Thymus (tissue), 11 donors: ENCODE data around the gene FAM219A. TPM values are rescaled to one million over a fixed set of nuclear protein-coding genes. Genes with fewer than 3 reads are reported as not detected.
A peak's percentile ranks its signal among the peaks of the same experiment; 100 is the strongest.
"Not testable (repeated sequence)": the region's sequence is repeated elsewhere in the genome, so short reads cannot be mapped to it uniquely, and the experiment has no call there.

Experiments
- DNase-seq, 9 donors: peaks; one replicate each; pipeline ENCODE4 v3.0.0-alpha.2; 2013; ENCODE audit warnings: low spot score in 9 of 9, low read depth in 6 of 9, missing footprints in 1 of 9
- H3K27ac ChIP-seq, 2 donors: one replicate each; pipeline ENCODE4 v1.5.1; 2013; ENCODE audit warnings: control low read depth in 1 of 2, low read depth in 1 of 2, low read length in 1 of 2, mild to moderate bottlenecking in 1 of 2, moderate library complexity in 1 of 2
- H3K27me3 ChIP-seq, 2 donors: one replicate each; pipeline ENCODE4 v1.5.1; 2013; ENCODE audit warnings: low read length in 1 of 2; ENCODE audit not compliant: control insufficient read depth in 2 of 2, insufficient read depth in 1 of 2
- H3K36me3 ChIP-seq, 2 donors: one replicate each; pipeline ENCODE4 v1.5.1; 2013; ENCODE audit warnings: low read length in 1 of 2, mild to moderate bottlenecking in 1 of 2, moderate library complexity in 1 of 2; ENCODE audit not compliant: control insufficient read depth in 2 of 2, insufficient read depth in 2 of 2
- H3K4me1 ChIP-seq, 2 donors: one replicate each; pipeline ENCODE4 v1.5.1; 2013; ENCODE audit warnings: low read length in 2 of 2; ENCODE audit not compliant: control insufficient read depth in 2 of 2, insufficient read depth in 2 of 2
- H3K4me3 ChIP-seq, 2 donors: one replicate each; pipeline ENCODE4 v1.5.1; 2013; ENCODE audit warnings: low read length in 2 of 2, control low read depth in 1 of 2, mild to moderate bottlenecking in 1 of 2
- H3K9me3 ChIP-seq, 2 donors: one replicate each; pipeline ENCODE4 v1.5.1; 2013; ENCODE audit warnings: low read length in 1 of 2, mild to moderate bottlenecking in 1 of 2; ENCODE audit not compliant: control insufficient read depth in 2 of 2, insufficient read depth in 1 of 2
- WGBS: extraction: QIAGEN DNeasy Blood & Tissue Kit; methylation state at CpG from one replicate; pipeline ENCODE4 v1.1.7; 2013; 5-methylcytosine and 5-hydroxymethylcytosine counted together
- polyA plus RNA-seq: library from polyadenylated mRNA; stranded (reverse); fragments of 200-250 nt; gene quantifications from one replicate; pipeline ENCODE4 v1.2.3, GENCODE V29; 2013
- total RNA-seq: library from RNA; stranded (reverse); fragments of 120-200 nt; gene quantifications from one replicate; pipeline ENCODE4 v1.2.4, GENCODE V29; 2013
- donor health status: healthy.

Gene FAM219A
- total and polyA plus RNA-seq, 2 donors, result 3.1 to 9.7 TPM

DNA sequence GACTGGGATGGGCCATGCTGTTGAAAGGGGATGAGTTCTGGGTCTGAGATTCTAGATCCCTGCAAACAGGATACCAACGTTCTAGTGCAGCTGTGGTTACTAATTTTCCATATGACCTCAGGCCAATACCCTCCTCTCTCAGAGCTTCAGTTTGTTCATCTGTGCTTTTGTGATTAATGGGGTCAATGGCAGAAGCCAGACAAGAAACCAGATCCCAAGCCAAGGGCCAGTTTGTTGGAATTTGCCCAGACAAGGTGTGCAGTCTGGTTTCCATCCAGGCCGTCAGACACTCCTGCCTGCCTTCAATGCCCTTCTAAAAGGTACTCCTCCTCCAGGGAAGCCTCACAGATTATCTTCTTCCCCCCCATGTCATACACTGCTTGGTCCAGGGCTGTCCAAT, 93.1 kb downstream of the FAM219A start:
- H3K9me3 ChIP-seq, result no peaks in the 10 kb centered on the region
- DNase-seq, result no peak
- no peaks in the 10 kb centered on the region for H3K36me3 ChIP-seq
- 87% methylated on average over 2 of the region's 2 CpGs for WGBS
- no peak overlapping the region for H3K4me3 ChIP-seq
- H3K27me3 ChIP-seq, result peaks cover 0 to 9% of the 10 kb centered on the region in 2 donors
- H3K4me1 ChIP-seq, result peaks cover 0 to 20% of the 10 kb centered on the region in 2 donors
- no peak overlapping the region for H3K27ac ChIP-seq

DNA sequence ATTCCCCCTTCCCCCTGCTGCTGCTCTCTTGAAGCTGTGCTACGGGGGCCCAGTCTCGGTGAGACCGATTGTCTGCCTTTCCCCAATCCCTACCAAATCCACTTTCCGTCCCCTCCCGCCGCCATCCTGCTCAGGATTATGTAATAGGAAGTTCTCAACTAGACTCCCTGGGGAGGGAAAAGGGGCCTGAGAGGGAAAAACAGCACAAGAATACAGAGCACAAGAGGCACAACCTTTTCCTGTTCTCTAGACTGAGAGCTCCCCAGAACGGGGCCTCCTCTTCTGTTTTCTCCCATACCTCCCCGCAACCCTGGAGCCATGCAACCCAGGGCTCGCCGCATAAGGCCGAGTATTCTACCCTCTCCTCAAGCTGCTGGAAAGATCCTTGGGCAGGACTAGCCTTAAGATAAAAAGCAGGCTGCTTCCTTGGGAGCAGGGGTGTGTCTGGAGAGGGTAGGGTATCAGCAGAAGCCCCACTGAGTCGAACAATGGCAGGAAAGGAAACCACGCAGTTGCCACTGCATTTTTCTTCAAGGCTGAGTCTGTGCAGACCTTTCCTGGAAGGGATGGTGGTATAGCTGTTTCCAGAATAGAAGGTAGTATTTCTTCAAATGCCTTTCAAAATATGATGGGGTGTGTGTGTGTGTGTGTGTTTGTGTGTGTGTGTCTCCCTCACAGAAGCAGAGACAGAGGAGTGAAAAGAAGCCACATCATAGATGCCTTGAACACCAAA, 94.6 kb downstream of the FAM219A start:
- H3K27me3 ChIP-seq, result no peaks in the 10 kb centered on the region
- H3K4me3 ChIP-seq, result no peak overlapping the region
- peak overlapping the region in 1 of 2 donors; percentile 50 for H3K27ac ChIP-seq
- peaks cover 0 to 20% of the 10 kb centered on the region in 2 donors for H3K4me1 ChIP-seq
- no peaks in the 10 kb centered on the region for H3K9me3 ChIP-seq
- WGBS, result 67% methylated on average over 13 of the region's 13 CpGs
- no peaks in the 10 kb centered on the region for H3K36me3 ChIP-seq
- DNase-seq, result peak in 2 of 9 donors; percentile 21 to 53

DNA sequence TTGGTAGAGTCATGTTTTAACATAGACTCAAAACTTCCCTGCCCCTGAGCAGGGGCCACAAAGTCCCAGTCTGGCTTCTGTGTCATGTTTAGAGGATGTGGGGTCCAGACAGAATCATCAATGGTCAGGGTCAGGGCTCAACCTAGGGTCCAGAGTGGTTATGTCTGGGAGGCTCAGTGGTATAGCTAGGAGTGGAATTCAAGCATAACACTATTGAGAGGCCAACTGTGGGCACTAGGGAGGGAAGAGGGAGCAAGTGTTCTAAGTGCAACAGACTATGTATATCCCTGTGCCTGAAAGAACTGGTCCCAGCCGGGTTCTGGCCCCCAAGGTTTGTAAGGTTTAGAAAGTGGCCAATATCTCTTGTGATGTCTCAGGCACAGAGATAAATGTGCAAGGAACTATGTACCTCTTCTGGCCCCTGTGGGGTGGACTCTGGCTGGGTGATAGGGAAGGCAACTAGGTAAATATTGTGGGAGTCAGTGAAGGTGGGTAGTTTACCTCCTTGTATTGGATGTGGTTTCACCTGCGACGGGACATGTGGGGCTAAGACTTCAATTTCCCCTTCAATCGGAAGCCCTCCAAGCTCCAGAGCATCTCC, 95.7 kb downstream of the FAM219A start:
- H3K4me1 ChIP-seq, result peaks cover 0 to 20% of the 10 kb centered on the region in 2 donors

DNA sequence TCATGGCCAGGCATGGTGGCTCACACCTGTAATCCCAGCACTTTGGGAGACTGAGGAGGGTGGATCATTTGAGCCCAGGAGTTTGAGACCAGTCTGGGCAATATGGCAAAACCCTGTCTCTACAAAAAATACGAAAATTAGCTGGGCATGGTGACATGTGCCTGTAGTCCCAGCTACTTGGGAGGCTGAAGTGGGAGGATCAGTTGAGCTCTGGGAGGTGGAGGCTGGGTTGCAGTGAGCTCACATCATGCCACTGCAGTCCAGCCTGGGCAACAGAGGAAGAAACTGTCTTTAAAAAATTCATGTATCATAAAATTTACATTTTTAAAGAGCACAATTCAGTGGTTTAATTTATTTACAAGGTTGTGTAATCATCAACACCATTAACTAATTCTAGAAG, 105.4 kb downstream of the FAM219A start:
- H3K4me3 ChIP-seq, H3K36me3 ChIP-seq, H3K9me3 ChIP-seq, H3K27me3 ChIP-seq, DNase-seq, H3K27ac ChIP-seq, H3K4me1 ChIP-seq: not testable (repeated sequence)
- WGBS, result 97% methylated on average over 1 of the region's 1 CpG

More for the DNA sequence above, 95.7 kb downstream of the FAM219A start:
- no peaks in the 10 kb centered on the region for H3K27me3 ChIP-seq
- H3K4me3 ChIP-seq, result no peak overlapping the region
- H3K36me3 ChIP-seq, result no peaks in the 10 kb centered on the region
- H3K9me3 ChIP-seq, result no peaks in the 10 kb centered on the region
- no peak overlapping the region for H3K27ac ChIP-seq
- DNase-seq, result no peak
- WGBS, result 98% methylated on average over 4 of the region's 4 CpGs

DNA sequence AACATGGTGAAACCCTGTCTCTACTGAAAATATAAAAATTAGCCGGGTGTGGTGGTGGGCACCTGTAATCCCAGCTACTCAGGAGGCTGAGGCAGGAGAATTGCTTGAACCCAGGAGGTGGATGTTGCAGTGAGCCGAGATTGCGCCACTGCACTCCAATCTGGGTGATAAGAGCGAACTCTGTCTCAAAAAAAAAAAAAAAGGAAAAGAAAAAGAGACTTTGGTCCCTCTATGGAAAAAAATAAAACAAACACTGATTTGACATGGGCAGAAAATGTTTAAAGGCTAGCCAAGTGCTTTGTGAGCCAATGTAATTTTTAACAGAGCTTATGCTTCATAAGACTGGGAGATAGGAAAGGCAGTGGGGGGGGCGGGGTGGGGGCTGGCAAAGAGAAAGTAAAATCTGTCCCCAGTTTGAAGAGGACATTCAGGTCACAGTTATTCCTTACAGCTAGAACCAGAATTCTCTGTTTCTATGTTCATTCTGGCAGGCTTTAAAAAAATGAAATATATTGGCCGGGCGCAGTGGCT, 106.2 kb downstream of the FAM219A start:
- not testable (repeated sequence) for DNase-seq, H3K9me3 ChIP-seq, H3K4me1 ChIP-seq, H3K27me3 ChIP-seq, H3K27ac ChIP-seq, H3K36me3 ChIP-seq, H3K4me3 ChIP-seq
- WGBS, result 98% methylated on average over 7 of the region's 7 CpGs

DNA sequence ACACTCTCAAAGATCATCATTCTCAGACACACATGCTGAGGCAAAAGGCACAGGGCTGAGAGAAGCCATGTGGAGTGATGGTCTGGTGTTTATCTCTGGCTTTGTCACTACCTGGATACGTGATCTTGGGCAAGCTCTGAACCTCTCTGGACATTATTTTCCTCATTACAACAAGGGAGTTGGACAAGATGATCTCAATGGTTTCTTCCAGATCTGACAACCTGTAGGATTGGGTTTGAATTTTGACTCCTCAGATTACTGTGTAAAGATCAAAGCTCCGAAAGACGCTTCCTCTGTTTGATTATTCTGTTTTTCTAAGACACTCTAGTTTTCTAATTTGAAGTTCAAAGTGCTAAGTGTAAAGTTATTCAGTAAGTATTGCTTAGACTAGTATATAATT, 109.0 kb downstream of the FAM219A start:
- 98% methylated on average over 3 of the region's 3 CpGs for WGBS
- H3K36me3 ChIP-seq, result peaks cover 8 to 10% of the 10 kb centered on the region in 2 donors
- H3K27ac ChIP-seq, result no peak overlapping the region
- no peaks in the 10 kb centered on the region for H3K4me1 ChIP-seq
- no peaks in the 10 kb centered on the region for H3K27me3 ChIP-seq
- no peaks in the 10 kb centered on the region for H3K9me3 ChIP-seq
- DNase-seq, result no peak
- H3K4me3 ChIP-seq, result no peak overlapping the region

Other genes starting within 250 kb of the FAM219A start
- 4.5 TPM for gene KIF24, start 129.3 kb downstream of the FAM219A start, total RNA-seq
- 0.57 TPM for gene KIF24, start 129.3 kb downstream of the FAM219A start, polyA plus RNA-seq
- 20.3 TPM for gene NUDT2, start 129.0 kb downstream of the FAM219A start, total RNA-seq
- 33.9 TPM for gene NUDT2, start 129.0 kb downstream of the FAM219A start, polyA plus RNA-seq
- gene MYORG, start 81.7 kb downstream of the FAM219A start, total RNA-seq, result 0.52 TPM
- gene MYORG, start 81.7 kb downstream of the FAM219A start, polyA plus RNA-seq, result 1.3 TPM
- 0.38 TPM for gene DNAI1, start 235 bp upstream of the FAM219A start, total RNA-seq
- 0.75 TPM for gene DNAI1, start 235 bp upstream of the FAM219A start, polyA plus RNA-seq
- 0.47 TPM for gene ENHO, start 64.4 kb upstream of the FAM219A start, total RNA-seq
- 3.7 TPM for gene ENHO, start 64.4 kb upstream of the FAM219A start, polyA plus RNA-seq
- 3.9 TPM for gene CNTFR, start 131.2 kb upstream of the FAM219A start, total RNA-seq
- gene CNTFR, start 131.2 kb upstream of the FAM219A start, polyA plus RNA-seq, result 2.2 TPM
- 38.4 TPM for gene RPP25L, start 153.5 kb upstream of the FAM219A start, total RNA-seq
- gene RPP25L, start 153.5 kb upstream of the FAM219A start, polyA plus RNA-seq, result 40.8 TPM
- 87.8 TPM for gene DCTN3, start 161.9 kb upstream of the FAM219A start, total RNA-seq
- gene DCTN3, start 161.9 kb upstream of the FAM219A start, polyA plus RNA-seq, result 97.1 TPM
- 0.09 TPM for gene ARID3C, start 170.5 kb upstream of the FAM219A start, total RNA-seq
- gene ARID3C, start 170.5 kb upstream of the FAM219A start, polyA plus RNA-seq, result 0.07 TPM
- gene SIGMAR1, start 179.2 kb upstream of the FAM219A start, total RNA-seq, result 21.0 TPM
- gene SIGMAR1, start 179.2 kb upstream of the FAM219A start, polyA plus RNA-seq, result 24.6 TPM
- 34.5 TPM for gene GALT, start 188.1 kb upstream of the FAM219A start, total RNA-seq
- 61.8 TPM for gene GALT, start 188.1 kb upstream of the FAM219A start, polyA plus RNA-seq
- gene IL11RA, start 193.6 kb upstream of the FAM219A start, total RNA-seq, result 12.6 TPM
- gene IL11RA, start 193.6 kb upstream of the FAM219A start, polyA plus RNA-seq, result 52.8 TPM
- 4.4 TPM for gene CCL27, start 204.1 kb upstream of the FAM219A start, total RNA-seq
- 48.4 TPM for gene CCL27, start 204.1 kb upstream of the FAM219A start, polyA plus RNA-seq
- 905 TPM for gene CCL19, start 232.7 kb upstream of the FAM219A start, total RNA-seq
- 588 TPM for gene CCL19, start 232.7 kb upstream of the FAM219A start, polyA plus RNA-seq